Fibroblast of lung (primary cell): ENCODE results near the gene BLID.

Experiments
- CTCF ChIP-seq, 2 donors: IDR thresholded peaks in 1 of 2; conservative IDR thresholded peaks in 1 of 2; 1 replicate in 1 of 2; 2 replicates in 1 of 2; pipeline ENCODE4 v1.5.1; 2011 to 2012; ENCODE audit warnings: low read length in 2 of 2, control low read depth in 1 of 2, inconsistent platforms in 1 of 2, low read depth in 1 of 2, mild to moderate bottlenecking in 1 of 2
- EZH2 ChIP-seq: IDR thresholded peaks from 2 replicates; pipeline ENCODE4 v1.5.1; 2012; ENCODE audit warnings: low read length, control low read depth, mild to moderate bottlenecking; ENCODE audit errors: missing control alignments

DNA sequence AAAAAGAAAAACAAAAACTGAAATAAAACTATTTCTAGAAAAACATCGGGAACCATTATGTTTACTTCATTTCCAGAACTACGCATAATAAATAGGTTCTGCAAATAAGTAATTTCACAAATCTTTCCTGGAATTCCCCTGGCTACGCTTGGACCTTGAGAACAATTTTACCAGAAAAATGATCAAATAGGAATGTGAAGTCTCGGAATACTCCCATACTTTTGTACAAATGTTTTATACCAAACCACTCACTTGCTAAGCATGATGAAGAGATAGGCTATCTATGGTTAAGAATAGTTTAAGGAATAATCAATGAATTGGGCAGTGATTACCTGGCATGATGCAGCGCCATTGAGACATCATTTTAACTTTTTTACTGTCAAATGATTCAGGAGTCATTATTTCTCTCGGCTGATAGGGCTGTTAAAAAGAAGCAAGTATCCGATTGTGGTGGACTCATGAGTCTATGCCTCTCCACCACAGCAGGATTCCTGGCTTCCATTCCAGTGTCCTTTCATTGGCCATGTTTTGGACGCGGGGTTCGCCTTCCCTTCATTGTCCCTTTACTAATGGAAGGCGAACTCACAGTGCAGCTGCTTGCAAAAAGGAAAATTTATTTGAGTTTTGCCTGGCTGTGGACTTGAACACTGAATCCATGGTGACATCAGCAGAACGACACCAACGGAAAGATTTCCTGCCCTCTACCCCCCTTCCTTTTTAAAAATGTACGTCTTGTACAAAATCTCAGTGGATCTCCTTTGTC is 39.9 kb upstream of the BLID start:
- TF ChIP-seq CTCF (conservative IDR thresholded peaks at IDR 0.05 in 1 of 2, IDR thresholded peaks at IDR 0.05 in 1 of 2; ENCODE audit: low read depth in 1 of 2, low read length in 2 of 2) = no peak
- TF ChIP-seq EZH2 = no peak
